ENCODE data around the gene ZNF860.
A peak's percentile ranks its signal among the peaks of the same experiment; 100 is the strongest.

The ZNF860 gene

GRCh38 chr3:31967592-31967991 lies 14.0 kb upstream of the ZNF860 start:
- no peak overlapping the region for H2AK5ac ChIP-seq (ENCODE audit: low read depth, low read length)
- H3K18ac ChIP-seq (ENCODE audit: low read length) = no peak overlapping the region
- H3K27me3 ChIP-seq (ENCODE audit: control insufficient read depth in 3 of 3, insufficient read depth in 3 of 3, low read depth in 1 of 3, low read length in 3 of 3) = no peaks in the 10 kb centered on the region
- H4K8ac ChIP-seq (ENCODE audit: low read depth, low read length) = no peak overlapping the region
- H2BK15ac ChIP-seq (ENCODE audit: low read length) = no peak overlapping the region
- H3K23ac ChIP-seq (ENCODE audit: low read depth, low read length, poor library complexity) = no peak overlapping the region
- H3K14ac ChIP-seq (ENCODE audit: low read length) = no peak overlapping the region
- H4K91ac ChIP-seq (ENCODE audit: low read depth, low read length, poor library complexity) = no peak overlapping the region
- no peak overlapping the region for H2BK12ac ChIP-seq (ENCODE audit: low read length)
- H3K4ac ChIP-seq (ENCODE audit: low read length) = no peak overlapping the region
- DNase-seq (ENCODE audit: low spot score) = no peak
- no peak overlapping the region for H2AFZ ChIP-seq (ENCODE audit: low read length)
- H3K4me2 ChIP-seq (ENCODE audit: insufficient read depth, low read length, poor library complexity, severe bottlenecking) = no peak overlapping the region
- H3K4me1 ChIP-seq (ENCODE audit: control insufficient read depth in 2 of 2, insufficient read depth in 1 of 2, low read depth in 1 of 2, low read length in 2 of 2) = peaks cover 0 to 5% of the 10 kb centered on the region in 2 donors
- no peak overlapping the region for H2BK5ac ChIP-seq (ENCODE audit: low read length)
- no CpG with 5 or more reads among the region's 2 CpGs for WGBS, 2 donors (ENCODE audit: extremely low coverage in 2 of 2, insufficient read length in 2 of 2, insufficient replicate concordance in 1 of 2)
- no peak overlapping the region for H3K4me3 ChIP-seq (ENCODE audit: low read length in 2 of 2)
- no peak overlapping the region for H3K9ac ChIP-seq (ENCODE audit: low read depth, low read length, poor library complexity)
- no peaks in the 10 kb centered on the region for H3K79me1 ChIP-seq (ENCODE audit: low read depth, low read length)
- H3K9me3 ChIP-seq (replicated peaks in 1 of 2; ENCODE audit: control insufficient read depth in 2 of 2, insufficient read depth in 1 of 2, low read depth in 1 of 2, low read length in 2 of 2) = no peaks in the 10 kb centered on the region
- H2BK120ac ChIP-seq (ENCODE audit: low read depth, low read length) = no peak overlapping the region
- no peak overlapping the region for H3K27ac ChIP-seq (replicated peaks; ENCODE audit: low read length)
- no peaks in the 10 kb centered on the region for H3K36me3 ChIP-seq (replicated peaks in 1 of 2; ENCODE audit: control insufficient read depth in 2 of 2, insufficient read depth in 2 of 2, low read length in 2 of 2)

GRCh38 chr3:31968369-31968926 lies 13.1 kb upstream of the ZNF860 start:
- no peak overlapping the region for H3K4ac ChIP-seq (ENCODE audit: low read length)
- H2AFZ ChIP-seq (ENCODE audit: low read length) = no peak overlapping the region
- H3K27ac ChIP-seq (replicated peaks; ENCODE audit: low read length) = no peak overlapping the region
- no peak overlapping the region for H2AK5ac ChIP-seq (ENCODE audit: low read depth, low read length)
- no peak overlapping the region for H3K4me2 ChIP-seq (ENCODE audit: insufficient read depth, low read length, poor library complexity, severe bottlenecking)
- no peak overlapping the region for H3K14ac ChIP-seq (ENCODE audit: low read length)
- no CpG with 5 or more reads among the region's 2 CpGs for WGBS, 2 donors (ENCODE audit: extremely low coverage in 2 of 2, insufficient read length in 2 of 2, insufficient replicate concordance in 1 of 2)
- no peak overlapping the region for H4K8ac ChIP-seq (ENCODE audit: low read depth, low read length)
- no peak overlapping the region for H3K23ac ChIP-seq (ENCODE audit: low read depth, low read length, poor library complexity)
- H4K91ac ChIP-seq (ENCODE audit: low read depth, low read length, poor library complexity) = no peak overlapping the region
- no peaks in the 10 kb centered on the region for H3K27me3 ChIP-seq (ENCODE audit: control insufficient read depth in 3 of 3, insufficient read depth in 3 of 3, low read depth in 1 of 3, low read length in 3 of 3)
- H3K9ac ChIP-seq (ENCODE audit: low read depth, low read length, poor library complexity) = no peak overlapping the region
- no peak for DNase-seq (ENCODE audit: low spot score)
- no peak overlapping the region for H2BK5ac ChIP-seq (ENCODE audit: low read length)
- no peak overlapping the region for H2BK12ac ChIP-seq (ENCODE audit: low read length)
- H3K79me1 ChIP-seq (ENCODE audit: low read depth, low read length) = no peaks in the 10 kb centered on the region
- no peaks in the 10 kb centered on the region for H3K9me3 ChIP-seq (replicated peaks in 1 of 2; ENCODE audit: control insufficient read depth in 2 of 2, insufficient read depth in 1 of 2, low read depth in 1 of 2, low read length in 2 of 2)
- no peak overlapping the region for H2BK120ac ChIP-seq (ENCODE audit: low read depth, low read length)
- no peak overlapping the region for H3K4me3 ChIP-seq (ENCODE audit: low read length in 2 of 2)
- H3K4me1 ChIP-seq (ENCODE audit: control insufficient read depth in 2 of 2, insufficient read depth in 1 of 2, low read depth in 1 of 2, low read length in 2 of 2) = peaks cover 0 to 7% of the 10 kb centered on the region in 2 donors
- no peak overlapping the region for H3K18ac ChIP-seq (ENCODE audit: low read length)
- H2BK15ac ChIP-seq (ENCODE audit: low read length) = no peak overlapping the region
- no peaks in the 10 kb centered on the region for H3K36me3 ChIP-seq (replicated peaks in 1 of 2; ENCODE audit: control insufficient read depth in 2 of 2, insufficient read depth in 2 of 2, low read length in 2 of 2)

GRCh38 chr3:31968927-31969418 lies 12.6 kb upstream of the ZNF860 start:
- H3K4me3 ChIP-seq (ENCODE audit: low read length in 2 of 2) = no peak overlapping the region
- H3K4ac ChIP-seq (ENCODE audit: low read length) = no peak overlapping the region
- no peak overlapping the region for H3K4me2 ChIP-seq (ENCODE audit: insufficient read depth, low read length, poor library complexity, severe bottlenecking)
- H2AK5ac ChIP-seq (ENCODE audit: low read depth, low read length) = no peak overlapping the region
- H3K18ac ChIP-seq (ENCODE audit: low read length) = no peak overlapping the region
- H2AFZ ChIP-seq (ENCODE audit: low read length) = no peak overlapping the region
- H3K14ac ChIP-seq (ENCODE audit: low read length) = no peak overlapping the region
- no peak overlapping the region for H2BK5ac ChIP-seq (ENCODE audit: low read length)
- WGBS, 2 donors (ENCODE audit: extremely low coverage in 2 of 2, insufficient read length in 2 of 2, insufficient replicate concordance in 1 of 2) = no CpG with 5 or more reads among the region's 6 CpGs
- no peak overlapping the region for H2BK15ac ChIP-seq (ENCODE audit: low read length)
- no peak overlapping the region for H3K9ac ChIP-seq (ENCODE audit: low read depth, low read length, poor library complexity)
- no peaks in the 10 kb centered on the region for H3K36me3 ChIP-seq (replicated peaks in 1 of 2; ENCODE audit: control insufficient read depth in 2 of 2, insufficient read depth in 2 of 2, low read length in 2 of 2)
- H3K9me3 ChIP-seq (replicated peaks in 1 of 2; ENCODE audit: control insufficient read depth in 2 of 2, insufficient read depth in 1 of 2, low read depth in 1 of 2, low read length in 2 of 2) = no peaks in the 10 kb centered on the region
- peak overlapping the region; percentile 79 for H3K27ac ChIP-seq (replicated peaks; ENCODE audit: low read length)
- peaks cover 0 to 7% of the 10 kb centered on the region in 2 donors for H3K4me1 ChIP-seq (ENCODE audit: control insufficient read depth in 2 of 2, insufficient read depth in 1 of 2, low read depth in 1 of 2, low read length in 2 of 2)
- DNase-seq (ENCODE audit: low spot score) = peak; percentile 30
- no peaks in the 10 kb centered on the region for H3K79me1 ChIP-seq (ENCODE audit: low read depth, low read length)
- no peak overlapping the region for H3K23ac ChIP-seq (ENCODE audit: low read depth, low read length, poor library complexity)
- no peak overlapping the region for H4K91ac ChIP-seq (ENCODE audit: low read depth, low read length, poor library complexity)
- H2BK120ac ChIP-seq (ENCODE audit: low read depth, low read length) = no peak overlapping the region
- no peak overlapping the region for H2BK12ac ChIP-seq (ENCODE audit: low read length)
- no peak overlapping the region for H4K8ac ChIP-seq (ENCODE audit: low read depth, low read length)
- no peaks in the 10 kb centered on the region for H3K27me3 ChIP-seq (ENCODE audit: control insufficient read depth in 3 of 3, insufficient read depth in 3 of 3, low read depth in 1 of 3, low read length in 3 of 3)

GRCh38 chr3:31971607-31972006 lies 9.9 kb upstream of the ZNF860 start:
- H3K4me3 ChIP-seq (ENCODE audit: low read length in 2 of 2) = no peak overlapping the region
- H3K36me3 ChIP-seq (replicated peaks in 1 of 2; ENCODE audit: control insufficient read depth in 2 of 2, insufficient read depth in 2 of 2, low read length in 2 of 2) = no peaks in the 10 kb centered on the region
- H2BK5ac ChIP-seq (ENCODE audit: low read length) = no peak overlapping the region
- H2AK5ac ChIP-seq (ENCODE audit: low read depth, low read length) = no peak overlapping the region
- no peak overlapping the region for H3K14ac ChIP-seq (ENCODE audit: low read length)
- H2BK15ac ChIP-seq (ENCODE audit: low read length) = no peak overlapping the region
- H3K4me1 ChIP-seq (ENCODE audit: control insufficient read depth in 2 of 2, insufficient read depth in 1 of 2, low read depth in 1 of 2, low read length in 2 of 2) = peaks cover 0 to 7% of the 10 kb centered on the region in 2 donors
- H3K18ac ChIP-seq (ENCODE audit: low read length) = no peak overlapping the region
- no peak for DNase-seq (ENCODE audit: low spot score)
- no peak overlapping the region for H3K27ac ChIP-seq (replicated peaks; ENCODE audit: low read length)
- H4K91ac ChIP-seq (ENCODE audit: low read depth, low read length, poor library complexity) = no peak overlapping the region
- H3K23ac ChIP-seq (ENCODE audit: low read depth, low read length, poor library complexity) = no peak overlapping the region
- no CpG with 5 or more reads among the region's 3 CpGs for WGBS, 2 donors (ENCODE audit: extremely low coverage in 2 of 2, insufficient read length in 2 of 2, insufficient replicate concordance in 1 of 2)
- no peak overlapping the region for H2BK12ac ChIP-seq (ENCODE audit: low read length)
- no peaks in the 10 kb centered on the region for H3K79me1 ChIP-seq (ENCODE audit: low read depth, low read length)
- no peaks in the 10 kb centered on the region for H3K9me3 ChIP-seq (replicated peaks in 1 of 2; ENCODE audit: control insufficient read depth in 2 of 2, insufficient read depth in 1 of 2, low read depth in 1 of 2, low read length in 2 of 2)
- H3K4me2 ChIP-seq (ENCODE audit: insufficient read depth, low read length, poor library complexity, severe bottlenecking) = no peak overlapping the region
- no peak overlapping the region for H2BK120ac ChIP-seq (ENCODE audit: low read depth, low read length)
- H3K4ac ChIP-seq (ENCODE audit: low read length) = no peak overlapping the region
- H2AFZ ChIP-seq (ENCODE audit: low read length) = no peak overlapping the region
- H4K8ac ChIP-seq (ENCODE audit: low read depth, low read length) = no peak overlapping the region
- H3K27me3 ChIP-seq (ENCODE audit: control insufficient read depth in 3 of 3, insufficient read depth in 3 of 3, low read depth in 1 of 3, low read length in 3 of 3) = no peaks in the 10 kb centered on the region
- no peak overlapping the region for H3K9ac ChIP-seq (ENCODE audit: low read depth, low read length, poor library complexity)

All from neuronal stem cell (in vitro differentiated cells).